Measurements from ENCODE around the gene NOL7. TPM values are rescaled to one million over a fixed set of nuclear protein-coding genes. Genes with fewer than 3 reads are reported as not detected.

Gene NOL7
- total and polyA plus RNA-seq, 3 donors from 2014 or later = 74.4 to 92.9 (median 87.6) TPM

DNA sequence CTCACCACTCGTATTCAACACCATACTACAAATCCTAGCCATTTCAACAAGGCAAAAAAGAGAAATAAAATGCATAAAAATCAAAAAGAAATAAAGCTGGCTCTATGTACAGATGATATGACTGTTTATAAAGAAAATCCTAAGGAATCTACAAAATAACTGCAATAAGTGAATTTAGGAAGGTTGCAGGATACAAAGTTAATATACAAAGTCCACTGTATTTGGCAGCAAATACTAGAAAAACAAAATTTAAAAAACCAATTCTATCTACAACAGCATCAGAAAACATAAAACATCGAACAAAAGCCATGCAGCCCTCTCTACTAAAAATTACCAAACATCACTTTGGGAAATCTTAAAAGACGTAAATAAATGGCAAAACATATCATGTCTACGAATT is 48.9 kb downstream of the NOL7 start:
- DNase-seq = no peak
- TF ChIP-seq, protein P1, sequence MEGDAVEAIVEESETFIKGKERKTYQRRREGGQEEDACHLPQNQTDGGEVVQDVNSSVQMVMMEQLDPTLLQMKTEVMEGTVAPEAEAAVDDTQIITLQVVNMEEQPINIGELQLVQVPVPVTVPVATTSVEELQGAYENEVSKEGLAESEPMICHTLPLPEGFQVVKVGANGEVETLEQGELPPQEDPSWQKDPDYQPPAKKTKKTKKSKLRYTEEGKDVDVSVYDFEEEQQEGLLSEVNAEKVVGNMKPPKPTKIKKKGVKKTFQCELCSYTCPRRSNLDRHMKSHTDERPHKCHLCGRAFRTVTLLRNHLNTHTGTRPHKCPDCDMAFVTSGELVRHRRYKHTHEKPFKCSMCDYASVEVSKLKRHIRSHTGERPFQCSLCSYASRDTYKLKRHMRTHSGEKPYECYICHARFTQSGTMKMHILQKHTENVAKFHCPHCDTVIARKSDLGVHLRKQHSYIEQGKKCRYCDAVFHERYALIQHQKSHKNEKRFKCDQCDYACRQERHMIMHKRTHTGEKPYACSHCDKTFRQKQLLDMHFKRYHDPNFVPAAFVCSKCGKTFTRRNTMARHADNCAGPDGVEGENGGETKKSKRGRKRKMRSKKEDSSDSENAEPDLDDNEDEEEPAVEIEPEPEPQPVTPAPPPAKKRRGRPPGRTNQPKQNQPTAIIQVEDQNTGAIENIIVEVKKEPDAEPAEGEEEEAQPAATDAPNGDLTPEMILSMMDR (IDR thresholded peaks at IDR 0.05) = no peak
- no peak for TF ChIP-seq POLR2A (IDR thresholded peaks at IDR 0.05)
- intact Hi-C loops (cut with DNase I; ENCODE audit: low total_unique reads) = no loop called here
- 89 to 90% methylated on average over 4 of the region's 4 CpGs for WGBS, 2 donors
- Histone ChIP-seq H3K27ac (no peak overlapping the region), H3K9me3 (no peaks in the 10 kb centered on the region), H3K4me1 (peaks cover 14% of the 10 kb centered on the region), H3K4me3 (no peak overlapping the region), H3K27me3 (no peaks in the 10 kb centered on the region), H3K36me3 (ENCODE audit: low read depth, missing control alignments) (no peaks in the 10 kb centered on the region)

DNA sequence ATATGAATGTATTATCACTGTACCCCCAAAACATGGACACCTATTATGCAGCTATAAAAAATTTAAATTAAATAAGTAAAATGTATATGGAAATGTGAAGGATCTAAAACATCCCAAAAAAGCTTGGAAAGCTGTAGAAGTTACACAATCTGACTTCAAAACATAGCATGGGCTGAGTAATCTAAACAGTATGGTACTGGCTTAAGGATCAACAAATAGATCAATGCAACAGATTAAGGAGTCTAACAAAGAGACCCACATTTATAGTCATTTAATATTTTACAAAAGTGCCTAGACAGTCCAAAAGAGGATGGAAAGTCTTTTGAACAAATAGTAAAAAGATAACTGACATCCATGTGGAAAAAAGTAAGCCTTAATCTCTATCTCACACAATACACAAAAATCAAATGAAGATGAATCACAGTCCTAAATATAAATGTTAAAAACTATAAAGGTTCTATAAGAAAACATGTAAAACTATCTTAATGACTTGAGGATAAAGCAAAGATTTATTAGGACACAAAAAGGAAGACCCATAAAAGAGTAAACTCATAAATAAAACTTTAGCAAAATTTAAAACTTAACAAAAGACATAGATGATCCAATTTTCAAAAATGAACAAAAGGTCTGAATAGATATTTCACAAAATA is 49.7 kb downstream of the NOL7 start:
- H3K27ac ChIP-seq = no peak overlapping the region
- no peaks in the 10 kb centered on the region for H3K36me3 ChIP-seq (ENCODE audit: low read depth, missing control alignments)

DNA sequence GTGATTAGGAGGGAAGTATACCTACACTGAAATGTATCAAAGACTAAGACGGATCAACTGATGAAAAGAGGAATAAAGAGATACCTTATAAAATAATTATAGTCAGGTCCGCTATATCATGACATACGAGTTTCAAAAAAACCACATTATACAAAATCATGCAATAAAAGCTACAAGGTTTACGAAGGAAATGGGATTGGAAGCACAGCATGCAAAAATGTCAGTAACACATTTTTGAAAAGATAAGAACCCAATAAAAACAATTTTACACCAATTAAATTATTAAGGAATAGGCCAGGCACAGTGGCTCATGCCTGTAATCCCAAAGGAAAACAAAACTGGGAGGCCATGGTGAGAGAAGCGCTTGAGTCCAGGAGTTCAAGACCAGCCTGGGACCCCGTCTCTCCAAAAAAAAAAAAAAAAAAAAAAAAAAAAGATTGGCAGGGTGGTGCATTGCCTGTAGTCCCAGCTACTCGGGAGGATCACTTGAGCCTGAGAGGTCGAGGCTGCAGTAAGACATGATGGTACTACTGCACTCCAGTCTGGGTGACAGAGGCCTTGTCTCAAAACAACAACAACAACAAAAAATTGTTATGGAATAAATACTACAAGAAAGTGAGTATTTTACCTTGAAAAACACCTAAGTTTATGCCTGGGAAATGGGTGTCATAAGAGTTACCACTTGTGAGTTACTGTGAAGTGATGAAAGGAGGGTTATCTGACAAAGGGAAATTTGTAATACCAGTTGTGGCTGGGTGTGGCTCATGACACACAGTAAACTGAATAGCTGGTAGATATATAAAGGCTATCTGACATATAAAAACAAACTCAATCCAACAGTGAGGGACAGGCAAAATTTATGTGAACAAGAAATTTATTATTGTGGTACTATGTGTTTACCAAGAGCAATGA is 51.3 kb downstream of the NOL7 start:
- 83 to 89% methylated on average over 8 of the region's 8 CpGs for WGBS, 2 donors
- no peak overlapping the region for H3K27ac ChIP-seq
- H3K36me3 ChIP-seq (ENCODE audit: low read depth, missing control alignments) = no peaks in the 10 kb centered on the region
- TF ChIP-seq POLR2A (IDR thresholded peaks at IDR 0.05) = no peak
- TF ChIP-seq, protein P1 (IDR thresholded peaks at IDR 0.05) = no peak
- DNase-seq = no peak
- H3K4me3 ChIP-seq = no peak overlapping the region
- intact Hi-C loops (cut with DNase I; ENCODE audit: low total_unique reads) = no loop called here
- peaks cover 14% of the 10 kb centered on the region for H3K4me1 ChIP-seq
- no peaks in the 10 kb centered on the region for H3K27me3 ChIP-seq
- H3K9me3 ChIP-seq = no peaks in the 10 kb centered on the region

More for the DNA sequence above, 49.7 kb downstream of the NOL7 start:
- Histone ChIP-seq H3K9me3 (no peaks in the 10 kb centered on the region), H3K27me3 (no peaks in the 10 kb centered on the region), H3K4me3 (no peak overlapping the region), H3K4me1 (peaks cover 14% of the 10 kb centered on the region)
- intact Hi-C loops (cut with DNase I; ENCODE audit: low total_unique reads) = no loop called here
- DNase-seq = no peak
- no peak for TF ChIP-seq POLR2A (IDR thresholded peaks at IDR 0.05)
- TF ChIP-seq, protein P1 (IDR thresholded peaks at IDR 0.05) = no peak

DNA sequence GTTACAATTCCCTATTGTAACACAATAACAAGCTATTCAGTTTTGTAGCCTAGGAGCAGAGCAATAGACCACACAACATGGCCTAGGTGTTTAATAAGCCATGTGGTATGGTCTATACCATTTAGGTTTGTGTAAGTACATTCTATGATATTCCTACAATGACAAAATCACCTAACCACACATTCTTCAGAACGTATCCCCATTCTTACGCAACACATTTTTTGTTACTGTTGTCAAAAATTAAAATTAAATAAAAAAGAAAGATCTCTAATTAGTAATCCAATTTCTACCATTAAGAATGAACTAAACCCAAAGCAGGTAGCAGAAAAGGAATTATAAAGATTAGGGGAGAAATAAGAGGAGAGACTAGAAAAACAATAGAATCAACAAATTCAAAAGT is 52.5 kb downstream of the NOL7 start:
- WGBS, 2 donors = 90 to 92% methylated on average over 2 of the region's 2 CpGs
- TF ChIP-seq, protein P1 (IDR thresholded peaks at IDR 0.05) = no peak
- no peak for TF ChIP-seq POLR2A (IDR thresholded peaks at IDR 0.05)
- Histone ChIP-seq H3K36me3 (ENCODE audit: low read depth, missing control alignments) (no peaks in the 10 kb centered on the region), H3K27me3 (no peaks in the 10 kb centered on the region), H3K4me1 (peaks cover 11% of the 10 kb centered on the region), H3K27ac (no peak overlapping the region), H3K9me3 (no peaks in the 10 kb centered on the region), H3K4me3 (no peak overlapping the region)
- DNase-seq = no peak
- intact Hi-C loops (cut with DNase I; ENCODE audit: low total_unique reads) = no loop called here
